LNCaP clone FGC (cell line): Measurements from ENCODE around the gene NUFIP2.
"Not testable (repeated sequence)": the region's sequence is repeated elsewhere in the genome, so short reads cannot be mapped to it uniquely, and the experiment has no call there.

Source experiments
- DNase-seq: peaks from one replicate; pipeline ENCODE4 v3.0.0-alpha.2; 2011; ENCODE audit warnings: low read depth
- H3K4me3 ChIP-seq: 2 replicates; pipeline ENCODE4 v1.5.1; 2011; ENCODE audit warnings: mild to moderate bottlenecking, low read depth, low read length, control low read depth
- TF ChIP-seq, protein P1 (sequence below): IDR thresholded peaks from 2 replicates; pipeline ENCODE4 v1.5.1; 2012; ENCODE audit warnings: mild to moderate bottlenecking; ENCODE audit not compliant: control insufficient read depth, insufficient read depth; ENCODE audit errors: extremely low read depth

NUFIP2 gene, protein sequence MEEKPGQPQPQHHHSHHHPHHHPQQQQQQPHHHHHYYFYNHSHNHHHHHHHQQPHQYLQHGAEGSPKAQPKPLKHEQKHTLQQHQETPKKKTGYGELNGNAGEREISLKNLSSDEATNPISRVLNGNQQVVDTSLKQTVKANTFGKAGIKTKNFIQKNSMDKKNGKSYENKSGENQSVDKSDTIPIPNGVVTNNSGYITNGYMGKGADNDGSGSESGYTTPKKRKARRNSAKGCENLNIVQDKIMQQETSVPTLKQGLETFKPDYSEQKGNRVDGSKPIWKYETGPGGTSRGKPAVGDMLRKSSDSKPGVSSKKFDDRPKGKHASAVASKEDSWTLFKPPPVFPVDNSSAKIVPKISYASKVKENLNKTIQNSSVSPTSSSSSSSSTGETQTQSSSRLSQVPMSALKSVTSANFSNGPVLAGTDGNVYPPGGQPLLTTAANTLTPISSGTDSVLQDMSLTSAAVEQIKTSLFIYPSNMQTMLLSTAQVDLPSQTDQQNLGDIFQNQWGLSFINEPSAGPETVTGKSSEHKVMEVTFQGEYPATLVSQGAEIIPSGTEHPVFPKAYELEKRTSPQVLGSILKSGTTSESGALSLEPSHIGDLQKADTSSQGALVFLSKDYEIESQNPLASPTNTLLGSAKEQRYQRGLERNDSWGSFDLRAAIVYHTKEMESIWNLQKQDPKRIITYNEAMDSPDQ

DNA sequence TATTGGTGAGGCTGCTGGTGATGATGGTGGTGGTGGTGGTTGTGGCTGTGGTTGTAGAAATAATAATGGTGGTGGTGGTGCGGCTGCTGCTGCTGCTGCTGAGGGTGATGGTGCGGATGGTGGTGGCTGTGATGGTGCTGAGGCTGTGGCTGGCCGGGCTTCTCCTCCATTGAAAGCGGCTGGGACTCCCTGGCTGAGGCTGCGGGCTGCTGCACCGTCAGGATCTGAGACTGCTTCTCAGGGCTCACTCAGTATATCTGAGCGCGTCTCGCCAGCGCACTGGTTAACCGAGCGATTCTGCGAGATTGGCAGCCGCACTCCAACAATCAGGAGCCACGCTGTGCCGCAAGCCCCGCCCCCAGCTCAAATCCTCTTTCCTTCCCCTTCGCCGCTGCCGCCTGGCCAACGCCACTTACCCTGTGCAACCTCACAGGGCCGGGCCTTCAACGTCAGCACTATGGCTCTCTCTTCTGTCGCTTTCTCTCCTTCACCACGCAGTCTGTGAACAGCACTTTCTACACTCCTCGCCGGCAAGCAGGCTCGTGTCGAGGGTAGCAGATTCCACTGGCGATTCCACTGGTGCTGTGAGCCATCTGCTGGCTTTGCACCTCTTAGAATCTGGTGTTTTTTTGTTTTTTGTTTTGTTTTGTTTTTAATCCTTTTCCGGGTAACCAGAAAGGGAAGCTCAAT is at the start of gene NUFIP2:
Gene NUFIP2, minus strand, starts transcription at position 259 of the 690 bp plus-strand sequence. Its CDS starts 89 bp downstream, at position 170.
- peak within 1 kb of the TSS; percentile 100 for H3K4me3 ChIP-seq
- DNase-seq, result peak; percentile 97
- TF ChIP-seq, protein P1, sequence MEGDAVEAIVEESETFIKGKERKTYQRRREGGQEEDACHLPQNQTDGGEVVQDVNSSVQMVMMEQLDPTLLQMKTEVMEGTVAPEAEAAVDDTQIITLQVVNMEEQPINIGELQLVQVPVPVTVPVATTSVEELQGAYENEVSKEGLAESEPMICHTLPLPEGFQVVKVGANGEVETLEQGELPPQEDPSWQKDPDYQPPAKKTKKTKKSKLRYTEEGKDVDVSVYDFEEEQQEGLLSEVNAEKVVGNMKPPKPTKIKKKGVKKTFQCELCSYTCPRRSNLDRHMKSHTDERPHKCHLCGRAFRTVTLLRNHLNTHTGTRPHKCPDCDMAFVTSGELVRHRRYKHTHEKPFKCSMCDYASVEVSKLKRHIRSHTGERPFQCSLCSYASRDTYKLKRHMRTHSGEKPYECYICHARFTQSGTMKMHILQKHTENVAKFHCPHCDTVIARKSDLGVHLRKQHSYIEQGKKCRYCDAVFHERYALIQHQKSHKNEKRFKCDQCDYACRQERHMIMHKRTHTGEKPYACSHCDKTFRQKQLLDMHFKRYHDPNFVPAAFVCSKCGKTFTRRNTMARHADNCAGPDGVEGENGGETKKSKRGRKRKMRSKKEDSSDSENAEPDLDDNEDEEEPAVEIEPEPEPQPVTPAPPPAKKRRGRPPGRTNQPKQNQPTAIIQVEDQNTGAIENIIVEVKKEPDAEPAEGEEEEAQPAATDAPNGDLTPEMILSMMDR, result no peak

DNA sequence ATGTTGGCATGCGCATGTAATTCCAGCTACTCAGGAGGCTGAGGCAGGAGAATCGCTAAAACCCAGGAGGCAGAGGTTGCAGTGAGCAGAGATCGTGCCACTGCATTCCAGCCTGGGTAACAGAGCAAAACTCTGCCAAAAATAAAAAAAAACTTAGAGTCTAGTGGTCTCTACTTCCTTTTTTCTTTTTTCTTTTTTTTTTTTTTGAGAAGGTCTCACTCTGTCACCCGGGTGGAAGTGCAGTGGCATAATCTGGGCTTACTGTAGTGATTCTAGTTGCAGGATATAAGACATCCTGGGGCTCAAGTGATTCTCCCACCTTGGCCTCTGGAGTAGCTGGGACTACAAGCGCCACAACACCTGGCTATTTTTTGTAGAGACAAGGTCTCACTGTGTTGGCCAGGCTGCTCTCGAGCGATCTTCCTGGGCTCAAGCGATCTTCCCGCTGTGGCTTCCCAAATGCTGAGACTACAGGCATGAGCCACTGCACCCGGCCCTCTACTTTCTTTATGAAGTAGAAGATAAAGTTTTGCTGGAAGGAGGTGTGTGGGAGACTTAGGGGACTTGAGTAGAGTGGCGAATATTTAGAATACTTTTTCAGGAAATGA is 48.3 kb upstream of the NUFIP2 start:
- no peak for DNase-seq
- H3K4me3 ChIP-seq, result no peak overlapping the region
- TF ChIP-seq, protein P1, result no peak

DNA sequence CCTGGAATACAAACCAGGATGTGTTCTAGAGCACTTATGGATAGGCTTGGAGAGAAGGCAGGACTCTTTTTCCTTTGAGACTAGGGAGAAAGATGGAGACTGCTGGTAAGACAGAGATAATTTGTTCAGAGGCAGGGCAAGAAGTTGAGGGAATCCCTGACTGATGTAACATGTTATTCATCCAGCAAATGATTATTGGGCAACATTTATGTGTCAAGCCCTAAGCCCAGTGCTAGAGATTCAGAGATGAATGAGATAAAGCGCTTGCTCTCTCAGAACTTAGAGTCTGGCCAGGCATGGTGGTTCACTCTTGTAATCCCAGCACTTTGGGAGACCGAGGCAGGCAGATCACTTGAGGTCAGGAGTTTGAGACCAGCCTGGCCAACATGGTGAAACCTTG is 47.8 kb upstream of the NUFIP2 start:
- no peak overlapping the region for H3K4me3 ChIP-seq
- DNase-seq, result no peak
- TF ChIP-seq, protein P1, result no peak

DNA sequence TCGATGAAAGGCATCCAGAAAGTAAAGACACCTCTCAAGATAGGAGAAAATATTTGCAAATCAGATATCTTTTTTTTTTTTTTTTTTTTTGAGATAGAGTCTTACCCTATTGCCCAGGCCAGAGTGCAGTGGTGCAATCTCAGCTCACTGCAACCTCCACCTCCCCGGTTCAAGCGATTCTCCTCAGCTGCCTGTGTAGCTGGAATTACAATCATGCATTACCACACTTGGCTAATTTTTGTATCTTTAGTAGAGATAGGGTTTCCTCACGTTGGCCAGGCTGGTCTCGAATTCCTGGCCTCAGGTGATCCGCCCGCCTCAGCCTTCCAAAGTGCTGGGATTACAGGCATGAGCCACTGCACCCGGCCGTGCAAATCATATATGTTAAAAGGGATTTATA is 45.1 kb upstream of the NUFIP2 start:
- not testable (repeated sequence) for H3K4me3 ChIP-seq, DNase-seq

DNA sequence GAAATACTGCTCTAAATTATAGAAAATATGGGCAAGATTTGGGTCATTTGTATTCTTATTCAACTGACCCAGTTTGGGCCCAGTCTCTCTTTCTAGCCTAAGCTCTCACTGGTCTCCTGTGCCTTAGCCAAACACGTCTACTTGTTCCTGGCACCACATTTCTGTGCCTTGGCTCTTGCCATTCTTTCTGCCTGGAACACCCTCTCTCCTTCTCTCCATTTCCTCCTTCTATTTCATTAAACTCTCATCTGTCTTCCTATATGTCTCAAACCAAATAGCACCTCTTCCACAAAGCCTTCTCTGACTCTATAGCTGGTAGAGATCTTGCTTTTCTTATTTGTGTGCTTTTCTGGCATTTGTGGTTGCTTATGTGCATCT is 37.7 kb upstream of the NUFIP2 start:
- no peak overlapping the region for H3K4me3 ChIP-seq
- DNase-seq, result no peak
- TF ChIP-seq, protein P1, result no peak

DNA sequence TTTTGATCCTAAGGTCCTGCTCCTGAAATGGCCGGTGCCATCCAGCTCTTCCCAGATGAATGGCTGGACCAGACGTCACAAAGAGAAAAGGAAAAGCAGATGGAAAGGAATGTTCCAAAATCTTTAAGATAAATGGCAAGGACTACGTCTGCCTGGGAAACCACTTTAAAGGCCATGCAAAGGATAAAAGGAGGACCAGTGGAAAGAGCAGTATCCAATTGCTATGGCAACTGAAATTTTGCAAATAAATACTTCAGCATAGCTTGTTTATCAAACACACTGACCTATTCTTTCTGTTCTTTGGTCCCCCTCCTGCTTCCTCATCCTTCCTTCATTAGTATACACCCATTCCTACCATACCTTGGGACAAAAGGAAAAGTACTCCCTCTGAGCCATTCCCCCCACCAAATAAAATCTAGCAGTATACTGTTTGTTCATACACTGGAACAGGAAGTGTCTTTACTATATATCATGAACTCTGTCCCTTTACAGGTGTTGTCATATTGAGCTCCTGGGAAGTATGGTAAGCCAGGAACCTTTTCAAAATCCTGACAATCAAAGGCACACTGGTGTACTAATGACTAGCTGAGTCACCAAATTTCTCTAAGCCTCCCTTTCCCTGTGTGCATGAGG is 37.2 kb upstream of the NUFIP2 start:
- TF ChIP-seq, protein P1, result no peak
- H3K4me3 ChIP-seq, result no peak overlapping the region
- no peak for DNase-seq
